Upper lobe of left lung (tissue), 6 donors: ENCODE measurements around the gene VPS13C. TPM values are rescaled to one million over a fixed set of nuclear protein-coding genes. Genes with fewer than 3 reads are reported as not detected.

Experiments used
- ATAC-seq, 2 donors: fragments of 200-7000 bp; cut with Tn5 transposase; one replicate each; pipeline ENCODE4 v1.9.1; 2022; ENCODE audit warnings: mild to moderate bottlenecking in 2 of 2, moderate library complexity in 2 of 2; ENCODE audit not compliant: low FRiP score in 2 of 2
- DNase-seq, 2 donors: peaks; one replicate each; pipeline ENCODE4 v3.0.0-alpha.2; 2019 to 2020
- H3K27ac ChIP-seq, 4 donors: fragments of 200-600 bp; sonication (generic); one replicate each; pipeline ENCODE4 v1.5.1; 2016 to 2019
- H3K27me3 ChIP-seq, 4 donors: fragments of 200-600 bp; sonication (generic); one replicate each; pipeline ENCODE4 v1.5.1; 2017 to 2019
- H3K36me3 ChIP-seq, 4 donors: fragments of 200-600 bp; sonication (generic); one replicate each; pipeline ENCODE4 v1.5.1; 2016 to 2019
- H3K4me1 ChIP-seq, 4 donors: fragments of 200-600 bp; sonication (generic); one replicate each; pipeline ENCODE4 v1.5.1; 2018 to 2019
- H3K4me3 ChIP-seq, 4 donors: fragments of 200-600 bp; sonication (generic); one replicate each; pipeline ENCODE4 v1.5.1; 2017 to 2019; ENCODE audit warnings: mild to moderate bottlenecking in 2 of 4, moderate library complexity in 1 of 4
- H3K9me3 ChIP-seq, 4 donors: fragments of 200-600 bp; sonication (generic); one replicate each; pipeline ENCODE4 v1.5.1; 2018 to 2019
- EP300 ChIP-seq, 4 donors: sonication (generic); formaldehyde crosslinking; IDR thresholded peaks; one replicate each; pipeline ENCODE4 v1.5.1; 2017; ENCODE audit warnings: antibody characterized with exemption in 4 of 4, control low read depth in 2 of 4
- POLR2A ChIP-seq, 4 donors: fragments of 450-650 bp; IDR thresholded peaks; one replicate each; pipeline ENCODE4 v1.5.1; 2016 to 2017; ENCODE audit warnings: antibody characterized with exemption in 4 of 4, mild to moderate bottlenecking in 2 of 4
- POLR2AphosphoS5 ChIP-seq, 2 donors: sonication (generic); formaldehyde crosslinking; IDR thresholded peaks; one replicate each; pipeline ENCODE4 v1.5.1; 2017; ENCODE audit warnings: antibody characterized with exemption in 2 of 2
- WGBS, 2 donors: methylation state at CpG; one replicate each; pipeline ENCODE4 v1.1.5; 2017 to 2018; 5-methylcytosine and 5-hydroxymethylcytosine counted together
- total RNA-seq, 6 donors: library from RNA; depleted of rRNA in 4 of 6; stranded (reverse); fragments of >200 nt in 4 of 6; gene quantifications; one replicate each; pipeline versions ENCODE4 v1.1.0 to v1.2.1, GENCODE V29; 2016 to 2021
- TF ChIP-seq, protein P1 (sequence below), 6 experiments: fragments of 450-650 bp in 4 of 6; fragments of 200-600 bp in 2 of 6; sonication (generic) in 2 of 6; IDR thresholded peaks; one replicate each; pipeline ENCODE4 v1.5.1; 2016 to 2019; ENCODE audit warnings: antibody characterized with exemption in 6 of 6
- donor health status: DM: no; HTN: no; CAD: no; lungs with moderate emphysema.
- donor health status: DM: no; HTN: yes; CAD: no; lungs with severe emphysema.

Gene VPS13C
- total RNA-seq, 6 donors from 2014 or later = 73.7 to 180 (median 97.4) TPM

DNA sequence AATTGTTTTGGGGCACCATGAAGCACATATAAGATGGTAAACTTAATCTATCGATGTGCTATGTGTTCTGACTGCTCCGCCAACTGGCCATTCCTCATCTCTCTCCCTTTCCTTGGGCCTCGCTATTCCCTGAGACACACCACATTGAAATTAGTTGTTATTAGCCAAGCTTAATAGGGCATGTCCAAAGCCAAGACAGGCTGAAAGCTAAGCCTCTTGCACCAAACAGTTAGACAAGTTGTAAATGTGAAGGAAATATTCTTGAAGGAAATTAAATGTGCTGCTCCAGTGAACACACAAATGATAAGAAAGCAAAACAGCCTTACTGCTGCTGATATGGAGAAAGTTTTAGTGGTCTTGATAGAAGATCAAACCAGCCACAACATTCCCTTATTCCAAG is 45.8 kb upstream of the VPS13C start:
- Histone ChIP-seq H3K9me3 (no peaks in the 10 kb centered on the region), H3K27ac (no peak overlapping the region), H3K36me3 (no peaks in the 10 kb centered on the region), H3K4me3 (no peak overlapping the region), H3K27me3 (no peaks in the 10 kb centered on the region), H3K4me1 (peaks cover 0 to 7% (median 0%) of the 10 kb centered on the region in 4 donors)
- TF ChIP-seq POLR2AphosphoS5 (IDR thresholded peaks at IDR 0.05) (no peak), EP300 (IDR thresholded peaks at IDR 0.05) (no peak), POLR2A (IDR thresholded peaks at IDR 0.05) (no peak)
- TF ChIP-seq, protein P1, sequence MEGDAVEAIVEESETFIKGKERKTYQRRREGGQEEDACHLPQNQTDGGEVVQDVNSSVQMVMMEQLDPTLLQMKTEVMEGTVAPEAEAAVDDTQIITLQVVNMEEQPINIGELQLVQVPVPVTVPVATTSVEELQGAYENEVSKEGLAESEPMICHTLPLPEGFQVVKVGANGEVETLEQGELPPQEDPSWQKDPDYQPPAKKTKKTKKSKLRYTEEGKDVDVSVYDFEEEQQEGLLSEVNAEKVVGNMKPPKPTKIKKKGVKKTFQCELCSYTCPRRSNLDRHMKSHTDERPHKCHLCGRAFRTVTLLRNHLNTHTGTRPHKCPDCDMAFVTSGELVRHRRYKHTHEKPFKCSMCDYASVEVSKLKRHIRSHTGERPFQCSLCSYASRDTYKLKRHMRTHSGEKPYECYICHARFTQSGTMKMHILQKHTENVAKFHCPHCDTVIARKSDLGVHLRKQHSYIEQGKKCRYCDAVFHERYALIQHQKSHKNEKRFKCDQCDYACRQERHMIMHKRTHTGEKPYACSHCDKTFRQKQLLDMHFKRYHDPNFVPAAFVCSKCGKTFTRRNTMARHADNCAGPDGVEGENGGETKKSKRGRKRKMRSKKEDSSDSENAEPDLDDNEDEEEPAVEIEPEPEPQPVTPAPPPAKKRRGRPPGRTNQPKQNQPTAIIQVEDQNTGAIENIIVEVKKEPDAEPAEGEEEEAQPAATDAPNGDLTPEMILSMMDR (IDR thresholded peaks at IDR 0.05) = no peak
- 94 to 95% methylated on average over 3 of the region's 3 CpGs for WGBS, 2 donors
- no peak for DNase-seq
- ATAC-seq = no peak

DNA sequence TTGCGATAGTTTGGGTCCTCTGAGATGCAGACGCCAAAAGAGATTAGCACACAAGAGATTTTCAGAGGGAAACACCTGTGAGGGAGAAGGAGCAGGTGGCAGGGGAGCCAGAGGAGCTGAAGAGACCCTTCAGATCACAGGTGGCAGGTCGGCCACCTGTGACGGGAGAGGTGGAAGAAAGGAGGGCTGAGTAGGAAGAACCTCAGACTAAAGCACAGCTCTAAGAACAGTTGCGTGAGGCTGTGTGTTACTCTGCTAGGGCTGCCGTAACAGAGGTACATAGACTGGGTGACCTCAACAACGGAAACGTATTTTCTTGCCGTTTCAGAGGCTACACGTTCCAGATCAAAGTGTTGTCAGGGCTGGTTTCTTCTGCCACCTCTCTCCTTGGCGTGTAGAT is 45.0 kb upstream of the VPS13C start:
- TF ChIP-seq, protein P1 (IDR thresholded peaks at IDR 0.05) = no peak
- no peak for TF ChIP-seq POLR2A (IDR thresholded peaks at IDR 0.05)
- no peak for TF ChIP-seq POLR2AphosphoS5 (IDR thresholded peaks at IDR 0.05)
- TF ChIP-seq EP300 (IDR thresholded peaks at IDR 0.05) = no peak
- WGBS, 2 donors = 94 to 95% methylated on average over 11 of the region's 11 CpGs
- no peaks in the 10 kb centered on the region for H3K36me3 ChIP-seq
- H3K27ac ChIP-seq = no peak overlapping the region
- peaks cover 0 to 5% (median 0%) of the 10 kb centered on the region in 4 donors for H3K4me1 ChIP-seq
- no peaks in the 10 kb centered on the region for H3K9me3 ChIP-seq
- DNase-seq (no peak), ATAC-seq (no peak)
- no peak overlapping the region for H3K4me3 ChIP-seq
- no peaks in the 10 kb centered on the region for H3K27me3 ChIP-seq

DNA sequence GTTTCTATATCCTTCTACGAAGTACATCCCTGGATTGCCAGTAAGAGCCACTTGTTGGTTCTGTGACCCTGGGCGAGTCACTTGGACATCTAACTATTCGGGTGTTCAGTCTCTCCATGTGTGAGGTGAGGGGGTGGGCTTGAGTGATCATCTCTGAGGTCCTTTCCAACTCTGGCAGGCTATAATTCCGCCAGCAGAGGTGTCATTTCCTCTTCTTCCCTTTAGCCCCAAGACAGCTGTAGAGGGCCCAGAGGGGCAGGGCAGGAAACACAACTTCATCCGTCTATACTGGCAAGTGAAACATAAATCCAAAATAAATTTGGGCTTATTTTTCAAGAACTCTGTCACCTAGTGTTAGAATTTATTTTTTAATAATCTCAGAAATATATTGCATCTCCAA is 44.6 kb upstream of the VPS13C start:
- peaks cover 0 to under 1% (median 0%) of the 10 kb centered on the region in 4 donors for H3K4me1 ChIP-seq
- no peak for ATAC-seq
- H3K36me3 ChIP-seq = no peaks in the 10 kb centered on the region
- no peaks in the 10 kb centered on the region for H3K9me3 ChIP-seq
- H3K27ac ChIP-seq = no peak overlapping the region
- H3K4me3 ChIP-seq = no peak overlapping the region
- DNase-seq = no peak
- WGBS, 2 donors = 47 to 51% methylated on average over 5 of the region's 5 CpGs
- TF ChIP-seq EP300 (IDR thresholded peaks at IDR 0.05) (no peak), POLR2A (IDR thresholded peaks at IDR 0.05) (no peak)
- TF ChIP-seq, protein P1 (IDR thresholded peaks at IDR 0.05) = no peak
- no peaks in the 10 kb centered on the region for H3K27me3 ChIP-seq

DNA sequence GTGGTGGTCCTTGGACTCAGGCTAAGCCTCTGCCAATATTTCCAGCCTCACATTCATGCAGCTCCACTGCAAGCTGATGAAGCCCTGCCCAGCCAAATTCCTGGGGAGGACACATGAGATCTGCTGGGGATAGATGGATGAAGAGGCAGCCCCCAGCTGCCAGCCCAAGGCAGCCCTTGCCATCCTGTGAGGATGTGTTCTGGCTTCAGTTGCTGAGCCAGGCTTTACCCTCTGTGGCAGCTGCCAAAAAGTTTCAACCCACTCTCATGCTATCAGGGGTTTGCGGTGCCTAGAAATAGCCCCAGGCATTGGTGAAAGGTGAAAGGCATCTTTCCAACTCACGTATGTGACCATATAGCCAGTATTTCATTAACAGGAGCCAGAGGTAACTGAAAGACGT is 44.2 kb upstream of the VPS13C start:
- Histone ChIP-seq H3K27me3 (no peaks in the 10 kb centered on the region), H3K27ac (no peak overlapping the region), H3K4me3 (no peak overlapping the region), H3K9me3 (no peaks in the 10 kb centered on the region), H3K4me1 (no peaks in the 10 kb centered on the region), H3K36me3 (no peaks in the 10 kb centered on the region)
- 57 to 84% methylated on average over 3 of the region's 3 CpGs for WGBS, 2 donors
- DNase-seq (no peak), ATAC-seq (no peak)
- TF ChIP-seq POLR2A (IDR thresholded peaks at IDR 0.05) (no peak), POLR2AphosphoS5 (IDR thresholded peaks at IDR 0.05) (no peak), EP300 (IDR thresholded peaks at IDR 0.05) (no peak)
- TF ChIP-seq, protein P1 (IDR thresholded peaks at IDR 0.05) = no peak

DNA sequence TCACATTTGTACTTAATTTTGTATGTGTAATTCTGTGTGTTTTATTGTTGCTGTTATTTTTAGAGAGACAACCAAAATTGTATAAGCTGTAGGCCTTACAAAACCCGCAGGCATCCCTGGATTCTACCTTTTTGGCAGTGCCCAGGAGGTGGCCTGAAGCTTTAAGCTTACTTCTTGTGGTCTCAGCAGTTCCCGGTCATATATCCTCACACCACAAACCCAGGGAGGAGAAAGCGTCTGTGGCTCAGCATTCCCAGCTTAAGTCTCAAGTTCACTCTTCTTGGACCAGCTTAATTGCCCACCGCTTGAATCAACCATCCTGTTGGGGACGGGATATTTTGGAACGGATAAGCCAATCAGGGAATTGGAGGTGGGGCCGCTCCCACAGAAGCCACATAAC is 43.2 kb upstream of the VPS13C start:
- H3K27me3 ChIP-seq = no peaks in the 10 kb centered on the region
- no peaks in the 10 kb centered on the region for H3K4me1 ChIP-seq
- no peak overlapping the region for H3K27ac ChIP-seq
- no peak overlapping the region for H3K4me3 ChIP-seq
- ATAC-seq (no peak), DNase-seq (no peak)
- TF ChIP-seq POLR2AphosphoS5 (IDR thresholded peaks at IDR 0.05) = no peak
- TF ChIP-seq, protein P1 (IDR thresholded peaks at IDR 0.05) = no peak
- no peak for TF ChIP-seq POLR2A (IDR thresholded peaks at IDR 0.05)
- no peak for TF ChIP-seq EP300 (IDR thresholded peaks at IDR 0.05)
- WGBS, 2 donors = 92 to 93% methylated on average over 7 of the region's 7 CpGs
- H3K36me3 ChIP-seq = no peaks in the 10 kb centered on the region
- no peaks in the 10 kb centered on the region for H3K9me3 ChIP-seq
